GM23248 (cell line): ENCODE measurements around the gene HUS1. TPM values are rescaled to one million over a fixed set of nuclear protein-coding genes. Genes with fewer than 3 reads are reported as not detected.

ENCODE experiments used
- DNase-seq: peaks from one replicate; pipeline ENCODE4 v3.0.0-alpha.2; 2015
- H2AFZ ChIP-seq: fragments of 200-600 bp; sonication (generic); 2 replicates; pipeline ENCODE4 v1.6.1; 2016; ENCODE audit warnings: antibody characterized with exemption
- H3F3A ChIP-seq: fragments of 200-600 bp; sonication (generic); 2 replicates; pipeline ENCODE4 v1.6.1; 2016; ENCODE audit warnings: mild to moderate bottlenecking, antibody characterized with exemption, mixed run types; ENCODE audit not compliant: insufficient read depth
- H3K27ac ChIP-seq: fragments of 200-600 bp; sonication (generic); 2 replicates; pipeline ENCODE4 v1.5.1; 2016; ENCODE audit warnings: mild to moderate bottlenecking
- H3K27me3 ChIP-seq: fragments of 200-600 bp; sonication (generic); replicated peaks from 2 replicates; pipeline ENCODE4 v1.6.1; 2016; ENCODE audit warnings: mild to moderate bottlenecking; ENCODE audit not compliant: insufficient read depth
- H3K36me3 ChIP-seq: fragments of 200-600 bp; sonication (generic); 2 replicates; pipeline ENCODE4 v1.6.1; 2016; ENCODE audit warnings: low read depth, mild to moderate bottlenecking
- H3K4me1 ChIP-seq: fragments of 200-600 bp; sonication (generic); 2 replicates; pipeline ENCODE4 v1.6.1; 2016; ENCODE audit warnings: mild to moderate bottlenecking; ENCODE audit not compliant: insufficient read depth
- H3K4me2 ChIP-seq: fragments of 200-600 bp; sonication (generic); one replicate; pipeline ENCODE4 v1.6.1; 2016; ENCODE audit warnings: mild to moderate bottlenecking; ENCODE audit not compliant: unreplicated experiment
- H3K4me3 ChIP-seq: fragments of 200-600 bp; sonication (generic); 2 replicates; pipeline ENCODE4 v1.5.1; 2016; ENCODE audit warnings: mild to moderate bottlenecking
- H3K79me2 ChIP-seq: fragments of 200-600 bp; sonication (generic); 2 replicates; pipeline ENCODE4 v1.6.1; 2016; ENCODE audit warnings: mild to moderate bottlenecking; ENCODE audit not compliant: insufficient read depth
- H3K9ac ChIP-seq: fragments of 200-600 bp; sonication (generic); 2 replicates; pipeline ENCODE4 v1.6.1; 2016; ENCODE audit warnings: mild to moderate bottlenecking
- H3K9me2 ChIP-seq: fragments of 200-600 bp; sonication (generic); 2 replicates; pipeline ENCODE4 v1.6.1; 2016; ENCODE audit warnings: mixed run types, mild to moderate bottlenecking, moderate library complexity; ENCODE audit not compliant: insufficient read depth
- H3K9me3 ChIP-seq: fragments of 200-600 bp; sonication (generic); one replicate; pipeline ENCODE4 v1.6.1; 2017; ENCODE audit warnings: low read depth
- H4K20me1 ChIP-seq: fragments of 200-600 bp; sonication (generic); 2 replicates; pipeline ENCODE4 v1.6.0; 2016; ENCODE audit not compliant: insufficient read depth
- EZH2 ChIP-seq: fragments of 200-600 bp; sonication (generic); IDR thresholded peaks from 2 replicates; pipeline ENCODE4 v1.6.1; 2018; ENCODE audit warnings: antibody characterized with exemption, mild to moderate bottlenecking; ENCODE audit not compliant: insufficient read depth, poor library complexity, severe bottlenecking
- EZH2phosphoT487 ChIP-seq: fragments of 200-600 bp; sonication (generic); IDR thresholded peaks from 2 replicates; pipeline ENCODE4 v1.6.1; 2018; ENCODE audit warnings: antibody characterized with exemption, moderate library complexity, mild to moderate bottlenecking, low read depth; ENCODE audit not compliant: insufficient read depth
- WGBS, 2 experiments: methylation state at CpG; one replicate each; pipeline ENCODE4 v1.1.6; 2015 to 2017; ENCODE audit warnings: low lambda C conversion rate in 2 of 2, low coverage in 1 of 2; ENCODE audit errors: missing lambda C conversion rate in 2 of 2; 5-methylcytosine and 5-hydroxymethylcytosine counted together
- in situ Hi-C: fragments of 300-500 bp; cut with MboI; formaldehyde crosslinking; loops from 2 replicates; pipeline ENCODE4 v1.15.0; 2020
- polyA plus RNA-seq: library from polyadenylated mRNA; unstranded; fragments of >200 nt; fragmentation: Nextera tagmentation; extraction: Ambion mirVana; gene quantifications from 2 replicates; pipeline ENCODE4 v1.2.1, GENCODE V29; 2016
- total RNA-seq: library from RNA; depleted of rRNA; stranded (reverse); fragments of >200 nt; shearing (Covaris generic); gene quantifications from 2 replicates; pipeline ENCODE4 v1.2.3, GENCODE V29; 2014

Gene HUS1
- total and polyA plus RNA-seq, 2 experiments from 2014 or later: 23.5 to 25.0 TPM

GRCh38 chr7:48016641-48017040, 37.2 kb upstream of the HUS1 start:
- Histone ChIP-seq H4K20me1 (no peaks in the 10 kb centered on the region), H3K9me2 (no peaks in the 10 kb centered on the region), H3K27ac (no peak overlapping the region), H3K4me1 (no peaks in the 10 kb centered on the region), H2AFZ (no peak overlapping the region), H3K79me2 (no peaks in the 10 kb centered on the region), H3K4me3 (no peak overlapping the region), H3K9ac (no peak overlapping the region), H3K36me3 (no peaks in the 10 kb centered on the region), H3K9me3 (no peaks in the 10 kb centered on the region), H3K27me3 (0 out of 2 replicates have a peak, but pooled peaks cover 12% of the 10 kb centered on the region), H3K4me2 (no peak overlapping the region), H3F3A (no peaks in the 10 kb centered on the region)
- in situ Hi-C loops: no loop called here
- TF ChIP-seq EZH2phosphoT487 (no peak), EZH2 (no peak)
- DNase-seq: no peak

DNA sequence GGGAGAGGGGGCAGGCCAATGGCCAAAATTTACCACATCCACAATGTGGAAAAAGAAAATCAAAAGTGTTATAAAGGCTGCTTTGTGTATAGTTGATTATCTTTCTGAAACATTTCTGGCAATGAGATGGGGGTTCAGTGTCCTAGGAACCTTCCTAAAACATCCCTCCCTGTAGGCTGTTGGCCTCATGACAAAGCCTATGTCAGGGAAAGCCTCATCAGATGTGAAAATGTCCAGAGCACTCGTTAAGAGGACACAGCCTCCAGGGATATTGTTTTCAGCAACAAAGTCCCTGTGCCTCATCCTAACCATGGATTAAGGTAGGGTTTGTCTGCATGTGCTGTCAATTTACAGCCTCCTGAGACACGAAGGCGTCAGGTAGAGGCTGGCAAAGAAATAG, 32.5 kb upstream of the HUS1 start:
- no peaks in the 10 kb centered on the region for H3K79me2 ChIP-seq
- no peak overlapping the region for H3K9ac ChIP-seq
- no peak for TF ChIP-seq EZH2
- TF ChIP-seq EZH2phosphoT487: no peak
- H3K4me1 ChIP-seq: no peaks in the 10 kb centered on the region
- no peak overlapping the region for H3K4me2 ChIP-seq
- H4K20me1 ChIP-seq: no peaks in the 10 kb centered on the region
- no peaks in the 10 kb centered on the region for H3K9me2 ChIP-seq
- 52% methylated on average over 3 of the region's 3 CpGs for WGBS, 2 experiments
- in situ Hi-C loops: no loop called here
- no peaks in the 10 kb centered on the region for H3K27me3 ChIP-seq
- no peak overlapping the region for H2AFZ ChIP-seq
- no peak overlapping the region for H3K27ac ChIP-seq
- H3K9me3 ChIP-seq: no peaks in the 10 kb centered on the region
- DNase-seq: no peak
- no peaks in the 10 kb centered on the region for H3K36me3 ChIP-seq
- no peak overlapping the region for H3K4me3 ChIP-seq
- no peaks in the 10 kb centered on the region for H3F3A ChIP-seq

- WGBS, 2 experiments: 65 to 68% methylated on average over 2 of the region's 2 CpGs
- H3F3A ChIP-seq: no peaks in the 10 kb centered on the region
- no peaks in the 10 kb centered on the region for H3K9me3 ChIP-seq
- H3K9me2 ChIP-seq: no peaks in the 10 kb centered on the region
- H3K4me1 ChIP-seq: no peaks in the 10 kb centered on the region
- H3K27me3 ChIP-seq: no peaks in the 10 kb centered on the region
- no peak overlapping the region for H2AFZ ChIP-seq
- H3K9ac ChIP-seq: no peak overlapping the region
- H3K27ac ChIP-seq: no peak overlapping the region
- no peaks in the 10 kb centered on the region for H4K20me1 ChIP-seq
- no peaks in the 10 kb centered on the region for H3K36me3 ChIP-seq
- no peak for DNase-seq
- no peaks in the 10 kb centered on the region for H3K79me2 ChIP-seq
- no peak overlapping the region for H3K4me3 ChIP-seq
- TF ChIP-seq EZH2phosphoT487 (no peak), EZH2 (no peak)
- no peak overlapping the region for H3K4me2 ChIP-seq
- in situ Hi-C loops: no loop called here
Observed at GRCh38 chr7:48011323-48011722, 31.9 kb upstream of the HUS1 start.

DNA sequence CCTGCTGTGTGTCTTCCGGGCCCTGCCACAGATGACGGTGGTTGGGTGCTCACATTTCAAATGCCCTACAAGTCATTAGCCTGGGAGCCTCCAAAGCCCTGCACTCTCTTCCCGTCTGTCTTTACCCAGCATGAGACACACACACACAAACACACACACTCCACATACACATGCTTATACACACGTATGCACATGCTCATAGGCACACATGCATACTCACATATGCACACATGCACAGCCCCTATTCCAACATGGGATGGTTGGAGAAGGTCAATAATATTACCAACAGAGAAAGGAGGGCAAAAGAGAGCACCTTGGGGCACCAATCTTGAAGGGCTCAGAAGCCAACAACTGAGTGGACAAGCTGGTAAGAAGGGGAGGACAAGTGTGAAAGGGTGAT, 30.5 kb upstream of the HUS1 start:
- H3K79me2 ChIP-seq: no peaks in the 10 kb centered on the region
- H3F3A ChIP-seq: no peaks in the 10 kb centered on the region
- H3K4me1 ChIP-seq: no peaks in the 10 kb centered on the region
- H3K9me3 ChIP-seq: no peaks in the 10 kb centered on the region
- H3K36me3 ChIP-seq: no peaks in the 10 kb centered on the region
- H3K4me3 ChIP-seq: no peak overlapping the region
- in situ Hi-C loops: no loop called here
- 69 to 74% methylated on average over 4 of the region's 4 CpGs for WGBS, 2 experiments
- no peak overlapping the region for H3K27ac ChIP-seq
- no peak overlapping the region for H2AFZ ChIP-seq
- no peak overlapping the region for H3K4me2 ChIP-seq
- H3K27me3 ChIP-seq: no peaks in the 10 kb centered on the region
- TF ChIP-seq EZH2phosphoT487 (no peak), EZH2 (no peak)
- H4K20me1 ChIP-seq: no peaks in the 10 kb centered on the region
- no peaks in the 10 kb centered on the region for H3K9me2 ChIP-seq
- no peak for DNase-seq
- no peak overlapping the region for H3K9ac ChIP-seq

GRCh38 chr7:48009257-48009656, 29.8 kb upstream of the HUS1 start:
- no peaks in the 10 kb centered on the region for H3K9me3 ChIP-seq
- H2AFZ ChIP-seq: no peak overlapping the region
- no peak overlapping the region for H3K4me2 ChIP-seq
- no peaks in the 10 kb centered on the region for H3K9me2 ChIP-seq
- H3K36me3 ChIP-seq: no peaks in the 10 kb centered on the region
- WGBS, 2 experiments: 60 to 78% methylated on average over 4 of the region's 4 CpGs
- H3K4me1 ChIP-seq: no peaks in the 10 kb centered on the region
- no peak overlapping the region for H3K27ac ChIP-seq
- DNase-seq: no peak
- no peaks in the 10 kb centered on the region for H3K79me2 ChIP-seq
- H3K4me3 ChIP-seq: no peak overlapping the region
- no peaks in the 10 kb centered on the region for H4K20me1 ChIP-seq
- H3F3A ChIP-seq: no peaks in the 10 kb centered on the region
- in situ Hi-C loops: no loop called here
- no peak for TF ChIP-seq EZH2phosphoT487
- no peak for TF ChIP-seq EZH2
- no peaks in the 10 kb centered on the region for H3K27me3 ChIP-seq
- H3K9ac ChIP-seq: no peak overlapping the region
